K562 (cell line): ENCODE results near the gene IL17A. TPM values are rescaled to one million over a fixed set of nuclear protein-coding genes. Genes with fewer than 3 reads are reported as not detected.
A peak's percentile ranks its signal among the peaks of the same experiment; 100 is the strongest.

Source experiments
- ATAC-seq: fragments of 200-7000 bp; cut with Tn5 transposase; 3 replicates; pipeline ENCODE4 v1.9.1; 2020; ENCODE audit warnings: moderate library complexity
- BruUV-seq: library from RNA; stranded (reverse); fragments of 400-500 nt; replicated peaks from 2 replicates; lab custom pipeline; 2021; lab: Mats Ljungman, UMichigan
- CTCF ChIA-PET: fragments of 300-600 bp; formaldehyde crosslinking; extraction: SDS; loops from one replicate; lab custom pipeline; 2021; ENCODE audit warnings: low intra/inter-chr PET ratio; lab: Yijun Ruan, JAX
- POLR2A ChIA-PET: fragments of 300-600, 350-650 bp; sonication (Branson Sonifier 250); formaldehyde crosslinking; extraction: SDS; loops from one replicate; lab custom pipeline; 2021; ENCODE audit warnings: antibody characterized with exemption, inconsistent platforms; lab: Yijun Ruan, JAX
- DNase-seq, 4 experiments: peaks; one replicate each; pipeline versions ENCODE4 v3.0.0 to v3.0.0-alpha.2; 2011 to 2018; ENCODE audit warnings: low spot score in 3 of 4, mixed read lengths in 3 of 4; ENCODE audit errors: extremely low read depth in 1 of 4
- FAIRE-seq: peaks from 2 replicates; lab custom pipeline; 2011; peaks lifted over from hg19 to GRCh38; lab: Jason Lieb, UNC
- H2AFZ ChIP-seq: 2 replicates; pipeline ENCODE4 v1.6.0; 2011; ENCODE audit warnings: low read depth, low read length, control low read depth, inconsistent platforms
- H3K27ac ChIP-seq: fragments of 200-600 bp; 3 replicates; pipeline ENCODE4 v1.8.0; 2011; ENCODE audit warnings: low read depth, mild to moderate bottlenecking, control low read depth, inconsistent platforms, low read length, moderate library complexity, mixed read lengths; ENCODE audit errors: extremely low read depth
- H3K27me3 ChIP-seq, 2 experiments: fragments of 300-600 bp in 1 of 2; 2 replicates in 1 of 2; 3 replicates in 1 of 2; pipeline versions ENCODE4 v1.6.0 to v1.8.0; 2011; ENCODE audit warnings: inconsistent platforms in 2 of 2, low read length in 2 of 2, mild to moderate bottlenecking in 1 of 2, mixed read lengths in 1 of 2, moderate library complexity in 1 of 2; ENCODE audit not compliant: control insufficient read depth in 2 of 2, insufficient read depth in 2 of 2
- H3K36me3 ChIP-seq: fragments of 300-600 bp; 3 replicates; pipeline ENCODE4 v1.8.0; 2011; ENCODE audit warnings: mild to moderate bottlenecking, low read length, inconsistent platforms; ENCODE audit not compliant: control insufficient read depth, insufficient read depth
- H3K4me1 ChIP-seq, 2 experiments: fragments of 200-600 bp in 1 of 2; replicated peaks in 1 of 2; 2 replicates in 1 of 2; 3 replicates in 1 of 2; pipeline versions ENCODE4 v1.5.1 to v1.8.0; 2011; ENCODE audit warnings: inconsistent platforms in 2 of 2, low read length in 2 of 2, mild to moderate bottlenecking in 1 of 2, mixed read lengths in 1 of 2, moderate library complexity in 1 of 2; ENCODE audit not compliant: control insufficient read depth in 2 of 2, insufficient read depth in 2 of 2
- H3K4me2 ChIP-seq: 2 replicates; pipeline ENCODE4 v1.6.1; 2011; ENCODE audit warnings: low read length, control low read depth, inconsistent platforms, mixed read lengths; ENCODE audit not compliant: insufficient read depth
- H3K4me3 ChIP-seq: fragments of 200-600 bp; sonication (generic), shearing (Covaris generic); 2 replicates; pipeline ENCODE4 v1.5.1; 2016; ENCODE audit warnings: control low read depth, inconsistent platforms
- H3K79me2 ChIP-seq: fragments of 200-600 bp; 3 replicates; pipeline ENCODE4 v1.8.0; 2011; ENCODE audit warnings: low read length, inconsistent platforms; ENCODE audit not compliant: control insufficient read depth, insufficient read depth
- H3K9ac ChIP-seq, 2 experiments: 2 replicates each; pipeline versions ENCODE4 v1.6.0 to v1.6.1; 2011; ENCODE audit warnings: low read depth in 2 of 2, low read length in 2 of 2, control low read depth in 1 of 2, inconsistent platforms in 1 of 2, mild to moderate bottlenecking in 1 of 2, mixed read lengths in 1 of 2; ENCODE audit not compliant: insufficient read depth in 1 of 2
- H3K9me1 ChIP-seq: one replicate; pipeline ENCODE4 v1.6.0; 2011; ENCODE audit warnings: inconsistent platforms, mild to moderate bottlenecking, low read length, moderate library complexity; ENCODE audit not compliant: control insufficient read depth, insufficient read depth
- H3K9me3 ChIP-seq: replicated peaks from 2 replicates; pipeline ENCODE4 v1.5.1; 2011; ENCODE audit warnings: low read depth, low read length, inconsistent platforms; ENCODE audit not compliant: control insufficient read depth, insufficient read depth
- H4K20me1 ChIP-seq: replicated peaks from 2 replicates; pipeline ENCODE4 v1.6.1; 2011; ENCODE audit warnings: low read length, inconsistent platforms, mixed read lengths; ENCODE audit not compliant: control insufficient read depth, insufficient read depth
- C11orf30 ChIP-seq: fragments of 450-650 bp; IDR thresholded peaks from 2 replicates; pipeline ENCODE4 v1.6.1; 2016; ENCODE audit warnings: low read depth, mild to moderate bottlenecking
- CBX5 ChIP-seq: IDR thresholded peaks from 2 replicates; pipeline ENCODE4 v1.6.1; 2014; ENCODE audit warnings: low read depth, borderline replicate concordance
- HCFC1 ChIP-seq: IDR thresholded peaks from 2 replicates; pipeline ENCODE4 v1.6.1; 2012; ENCODE audit warnings: low read depth, low read length, improper control_type of control experiment
- MAFF ChIP-seq: IDR thresholded peaks from 2 replicates; pipeline ENCODE4 v1.6.1; 2012; ENCODE audit warnings: low read length, improper control_type of control experiment
- MAFG ChIP-seq: fragments of 450-650 bp; conservative IDR thresholded peaks from 2 replicates; pipeline ENCODE4 v1.6.1; 2016; ENCODE audit warnings: missing genetic modification characterization, missing compliant biosample characterization
- NFE2 ChIP-seq: IDR thresholded peaks from 2 replicates; pipeline ENCODE4 v1.6.1; 2014; ENCODE audit warnings: antibody characterized with exemption, low read depth
- RCOR1 ChIP-seq, 2 experiments: IDR thresholded peaks; 2 replicates each; pipeline ENCODE4 v1.6.1; 2012; ENCODE audit warnings: low read depth in 2 of 2, low read length in 2 of 2, borderline replicate concordance in 1 of 2, improper control_type of control experiment in 1 of 2
- RUNX1 ChIP-seq: sonication (generic); IDR thresholded peaks from 2 replicates; pipeline ENCODE4 v1.6.1; 2016; ENCODE audit warnings: antibody characterized with exemption, low read depth
- SMAD4 ChIP-seq: fragments of 250-450 bp; sonication (Bioruptor Pico); conservative IDR thresholded peaks from 2 replicates; pipeline ENCODE4 v1.8.0; 2021; ENCODE audit warnings: inconsistent platforms, mild to moderate bottlenecking, moderate library complexity
- TARDBP ChIP-seq: fragments of 450-650 bp; IDR thresholded peaks from 2 replicates; pipeline ENCODE4 v1.6.1; 2016
- ZNF316 ChIP-seq: fragments of 450-650 bp; IDR thresholded peaks from 2 replicates; pipeline ENCODE4 v1.6.1; 2016
- WGBS: fragments of 100-300 bp; shearing (Covaris generic); methylation state at CpG from one replicate; pipeline ENCODE4 v1.1.6; 2016; ENCODE audit warnings: low coverage, mixed read lengths; ENCODE audit not compliant: insufficient coverage; ENCODE audit errors: missing lambda C conversion rate; 5-methylcytosine and 5-hydroxymethylcytosine counted together
- in situ Hi-C: fragments of 300-500 bp; cut with MboI; formaldehyde crosslinking; loops from 4 replicates; pipeline ENCODE4 v1.15.0; 2018; ENCODE audit warnings: inconsistent platforms, mixed read lengths
- intact Hi-C: fragments of 100-400 bp; cut with micrococcal nuclease; formaldehyde crosslinking; loops from 2 replicates; pipeline ENCODE4 v1.14.2; 2022
- polyA plus RNA-seq, 8 experiments: library from polyadenylated mRNA; depleted of rRNA in 4 of 8; stranded (reverse) in 5 of 8; unstranded in 3 of 8; fragments of >200 nt; fragmentation: Nextera tagmentation in 2 of 8; fragmentation: Illumina TruSeq in 1 of 8; extraction: Ambion mirVana in 2 of 8; extraction: Trizol in 1 of 8; gene quantifications; 2 replicates each; pipeline versions ENCODE4 v1.2.1 to v1.2.3, GENCODE V29; 2011 to 2014; ENCODE audit warnings: inconsistent platforms in 1 of 8, missing spikeins in 1 of 8
- total RNA-seq, 7 experiments: library from RNA; depleted of rRNA in 6 of 7; stranded (reverse); fragments of >200 nt in 6 of 7; fragmentation: Illumina TruSeq in 2 of 7; extraction: Trizol in 2 of 7; gene quantifications; 2 replicates each; pipeline versions ENCODE4 v1.2.1 to v1.2.3, GENCODE V29; 2011 to 2021; ENCODE audit warnings: low replicate concordance in 1 of 7

Gene IL17A
- total and polyA plus RNA-seq, 9 of the 15 experiments (the other 6 are each of a cell fraction or from before 2014, with no cell fraction given): not detected

- POLR2A ChIA-PET: interaction anchor here (1.1 to 1.3 kb wide), 2 partner anchors 12 to 29 kb away, joined by 3 to 4 read pairs; no protein-coding TSS in a partner anchor
- TF ChIP-seq ZNF316 (peak; percentile 70), CBX5 (no peak), C11orf30 (peak; percentile 37; the same call in 1 of the 2 replicates), NFE2 (peak; percentile 43; the same call in 1 of the 2 replicates), SMAD4 (CRISPR knock-in tag) (no peak), RUNX1 (no peak), RCOR1 (IDR thresholded peaks at IDR 0.05; ENCODE audit: borderline replicate concordance in 1 of 2, low read depth in 2 of 2, low read length in 2 of 2) (no peak), MAFG (tag) (peak; percentile 61), TARDBP (no peak), MAFF (peak; percentile 25; the same call in 1 of the 2 replicates), HCFC1 (no peak)
- FAIRE-seq (no peak), ATAC-seq (no peak), DNase-seq (no peak)
- Histone ChIP-seq H3K4me2 (no peak overlapping the region), H3K4me1 (no peaks in the 10 kb centered on the region), H3K9ac (no peak overlapping the region), H3K27ac (no peak overlapping the region), H3K4me3 (no peak overlapping the region), H3K79me2 (no peaks in the 10 kb centered on the region), H3K27me3 (peaks cover 13 to 20% of the 10 kb centered on the region in 2 experiments; a peak in 4 of 5 replicates), H3K9me3 (no peaks in the 10 kb centered on the region), H3K9me1 (no peaks in the 10 kb centered on the region), H2AFZ (no peak overlapping the region), H4K20me1 (no peaks in the 10 kb centered on the region), H3K36me3 (no peaks in the 10 kb centered on the region)
- intact Hi-C loops: loop anchor here (10.0 kb wide), 1 partner anchor 146 kb away; the partner anchor contains the start of gene PKHD1
- WGBS: 0% methylated on average over 1 of the region's 1 CpG
- in situ Hi-C loops: no loop called here
- CTCF ChIA-PET: no interaction called here
- no TSS peak for BruUV-seq
Measured at GRCh38 chr6:52230685-52231084, 44.5 kb downstream of the IL17A start.
